HCT116 (cell line): ENCODE data around the gene TRIAP1. TPM values are rescaled to one million over a fixed set of nuclear protein-coding genes. Genes with fewer than 3 reads are reported as not detected.
A peak's percentile ranks its signal among the peaks of the same experiment; 100 is the strongest.

Experiments
- ATAC-seq: fragments of 200-7000 bp; cut with Tn5 transposase; 2 replicates; pipeline ENCODE4 v1.9.1; 2020; ENCODE audit warnings: mild to moderate bottlenecking, moderate library complexity
- BruUV-seq: library from RNA; stranded (reverse); fragments of 400-500 nt; replicated peaks from 2 replicates; lab custom pipeline; 2021; lab: Mats Ljungman, UMichigan
- CTCF ChIA-PET: fragments of 300-600 bp; sonication (Branson Sonifier 250); formaldehyde crosslinking; loops from one replicate; lab custom pipeline; 2021; ENCODE audit warnings: antibody characterized with exemption; lab: Charles Lee
- POLR2A ChIA-PET: fragments of 300-600, 350-600 bp; sonication (Branson Sonifier 250); formaldehyde crosslinking; loops from one replicate; lab custom pipeline; 2021; ENCODE audit warnings: antibody characterized with exemption; lab: Charles Lee
- RAD21 ChIA-PET, 2 experiments: fragments of 300-600 bp; sonication (Branson Sonifier 250); formaldehyde crosslinking; loops; one replicate each; lab custom pipeline; 2023; ENCODE audit warnings: low total read pairs in 2 of 2; ENCODE audit not compliant: uncharacterized antibody in 2 of 2, unreplicated experiment in 2 of 2, low non-redundant PET in 1 of 2; lab: Charles Lee
- DNase-seq: peaks from one replicate; pipeline ENCODE4 v3.0.0-alpha.2; 2010; ENCODE audit warnings: low read depth, low spot score
- H2AFZ ChIP-seq: fragments of 200-600 bp; shearing (Covaris generic), sonication (generic); 2 replicates; pipeline ENCODE4 v1.6.1; 2017; ENCODE audit warnings: low read depth, mixed run types, mixed read lengths, antibody characterized with exemption, low read length; ENCODE audit not compliant: poor library complexity, severe bottlenecking
- H3K27ac ChIP-seq: 2 replicates; pipeline ENCODE4 v1.5.1; 2012; ENCODE audit warnings: low read depth, low read length
- H3K27me3 ChIP-seq: fragments of 200-600 bp; sonication (generic); 2 replicates; pipeline ENCODE4 v1.6.1; 2016; ENCODE audit warnings: mixed run types, low read length, mixed read lengths; ENCODE audit not compliant: insufficient read depth
- H3K36me3 ChIP-seq, 2 experiments: fragments of 200-500 bp in 1 of 2; fragments of 200-600 bp in 1 of 2; sonication (Bioruptor generic) in 1 of 2; sonication (generic) in 1 of 2; 2 replicates each; pipeline versions ENCODE4 v1.5.1 to v1.6.1; 2014 to 2016; ENCODE audit warnings: low read length in 2 of 2, inconsistent platforms in 1 of 2, mixed read lengths in 1 of 2, mixed run types in 1 of 2; ENCODE audit not compliant: insufficient read depth in 2 of 2, control insufficient read depth in 1 of 2
- H3K4me1 ChIP-seq, 2 experiments: fragments of 200-600 bp in 1 of 2; sonication (generic) in 1 of 2; 2 replicates each; pipeline versions ENCODE4 v1.5.1 to v1.6.1; 2012 to 2017; ENCODE audit warnings: low read length in 2 of 2, inconsistent platforms in 1 of 2, mild to moderate bottlenecking in 1 of 2, mixed read lengths in 1 of 2, mixed run types in 1 of 2, moderate library complexity in 1 of 2; ENCODE audit not compliant: insufficient read depth in 2 of 2, control insufficient read depth in 1 of 2
- H3K4me2 ChIP-seq: fragments of 200-600 bp; sonication (generic); 2 replicates; pipeline ENCODE4 v1.6.1; 2017; ENCODE audit warnings: mixed run types, low read length, mixed read lengths
- H3K4me3 ChIP-seq, 2 experiments: fragments of 200-600 bp in 1 of 2; sonication (generic) in 1 of 2; replicated peaks in 1 of 2; 2 replicates each; pipeline ENCODE4 v1.5.1; 2011 to 2016; ENCODE audit warnings: low read length in 2 of 2, control low read depth in 1 of 2, low read depth in 1 of 2, mild to moderate bottlenecking in 1 of 2, mixed read lengths in 1 of 2, mixed run types in 1 of 2
- H3K79me2 ChIP-seq: fragments of 200-600 bp; sonication (generic); 2 replicates; pipeline ENCODE4 v1.6.1; 2017; ENCODE audit warnings: mild to moderate bottlenecking, mixed run types, low read length, moderate library complexity, mixed read lengths; ENCODE audit not compliant: insufficient read depth
- H3K9ac ChIP-seq: fragments of 200-600 bp; sonication (generic); 2 replicates; pipeline ENCODE4 v1.6.1; 2016; ENCODE audit warnings: low read length, mixed read lengths
- H3K9me2 ChIP-seq: fragments of 200-600 bp; sonication (generic), shearing (Covaris generic); 2 replicates; pipeline ENCODE4 v1.6.1; 2017; ENCODE audit warnings: mixed run types, mild to moderate bottlenecking, moderate library complexity; ENCODE audit not compliant: insufficient read depth
- H3K9me3 ChIP-seq, 2 experiments: fragments of 200-500 bp in 1 of 2; fragments of 200-600 bp in 1 of 2; sonication (Bioruptor generic) in 1 of 2; sonication (generic) in 1 of 2; 2 replicates each; pipeline ENCODE4 v1.6.1; 2014 to 2017; ENCODE audit warnings: low read length in 2 of 2, mixed read lengths in 2 of 2, inconsistent platforms in 1 of 2, low read depth in 1 of 2, mild to moderate bottlenecking in 1 of 2, mixed run types in 1 of 2, moderate library complexity in 1 of 2; ENCODE audit not compliant: control insufficient read depth in 1 of 2, insufficient read depth in 1 of 2
- H4K20me1 ChIP-seq: fragments of 200-600 bp; sonication (generic), shearing (Covaris generic); 2 replicates; pipeline ENCODE4 v1.6.1; 2017; ENCODE audit warnings: mixed run types, mild to moderate bottlenecking, moderate library complexity; ENCODE audit not compliant: insufficient read depth
- CBX3 ChIP-seq: IDR thresholded peaks from 2 replicates; pipeline ENCODE4 v1.6.1; 2012; ENCODE audit warnings: low read depth
- CEBPB ChIP-seq: IDR thresholded peaks from 2 replicates; pipeline ENCODE4 v1.6.1; 2012; ENCODE audit warnings: low read depth
- EGR1 ChIP-seq: IDR thresholded peaks from 2 replicates; pipeline ENCODE4 v1.6.1; 2012; ENCODE audit warnings: low read depth
- ELF1 ChIP-seq: IDR thresholded peaks from 2 replicates; pipeline ENCODE4 v1.6.1; 2012; ENCODE audit warnings: low read depth, borderline replicate concordance
- EZH2 ChIP-seq: fragments of 200-600 bp; sonication (generic); IDR thresholded peaks from 2 replicates; pipeline ENCODE4 v1.6.1; 2017; ENCODE audit warnings: antibody characterized with exemption, mixed run types
- EZH2phosphoT487 ChIP-seq: fragments of 200-600 bp; IDR thresholded peaks from 2 replicates; pipeline ENCODE4 v1.6.1; 2018; ENCODE audit warnings: antibody characterized with exemption, borderline replicate concordance
- JUND ChIP-seq: IDR thresholded peaks from 2 replicates; pipeline ENCODE4 v1.6.1; 2012
- POLR2A ChIP-seq: IDR thresholded peaks from 2 replicates; pipeline ENCODE4 v1.7.0; 2011; ENCODE audit warnings: borderline replicate concordance; ENCODE audit not compliant: insufficient read depth, insufficient read length; ENCODE audit errors: extremely low read depth
- POLR2AphosphoS5 ChIP-seq: IDR thresholded peaks from 2 replicates; pipeline ENCODE4 v1.6.1; 2011; ENCODE audit warnings: mild to moderate bottlenecking, low read depth, low read length, moderate library complexity
- RAD21 ChIP-seq: IDR thresholded peaks from 2 replicates; pipeline ENCODE4 v1.6.1; 2012; ENCODE audit warnings: low read depth, mild to moderate bottlenecking
- SIN3A ChIP-seq: IDR thresholded peaks from 2 replicates; pipeline ENCODE4 v1.6.1; 2012; ENCODE audit warnings: low read depth
- SP1 ChIP-seq: IDR thresholded peaks from 2 replicates; pipeline ENCODE4 v1.6.1; 2012; ENCODE audit warnings: low read depth
- SRF ChIP-seq: IDR thresholded peaks from 2 replicates; pipeline ENCODE4 v1.6.1; 2012; ENCODE audit warnings: low read depth
- YY1 ChIP-seq: IDR thresholded peaks from 2 replicates; pipeline ENCODE4 v1.6.1; 2011; ENCODE audit warnings: low read length, low read depth, moderate library complexity, mild to moderate bottlenecking; ENCODE audit not compliant: insufficient replicate concordance; ENCODE audit errors: extremely low read depth
- ZFX ChIP-seq: fragments of 450-650 bp; IDR thresholded peaks from 2 replicates; pipeline ENCODE4 v1.6.1; 2017
- ZNF274 ChIP-seq: fragments of 200-500 bp; sonication (Bioruptor generic); IDR thresholded peaks from 2 replicates; pipeline ENCODE4 v1.6.1; 2014; ENCODE audit warnings: mild to moderate bottlenecking, low read depth, low read length, inconsistent platforms
- intact Hi-C: fragments of 100-400 bp; cut with micrococcal nuclease; formaldehyde crosslinking; loops from 2 replicates; pipeline ENCODE4 v1.10.0; 2022
- total RNA-seq: library from RNA; stranded (reverse); gene quantifications from one replicate; pipeline ENCODE4 v1.2.1, GENCODE V29; 2021; ENCODE audit not compliant: unreplicated experiment
- TF ChIP-seq, protein P1 (sequence below), 3 experiments: fragments of 200-600 bp in 1 of 3; sonication (generic) in 1 of 3; IDR thresholded peaks in 2 of 3; conservative IDR thresholded peaks in 1 of 3; 2 replicates each; pipeline ENCODE4 v1.5.1; 2012 to 2017; ENCODE audit warnings: low read depth in 2 of 3, low read length in 2 of 3, antibody characterized with exemption in 1 of 3, borderline replicate concordance in 1 of 3, control low read depth in 1 of 3, mild to moderate bottlenecking in 1 of 3, mixed read lengths in 1 of 3, mixed run types in 1 of 3, moderate library complexity in 1 of 3; ENCODE audit not compliant: insufficient read depth in 1 of 3
- TF ChIP-seq, protein P2 (sequence below): IDR thresholded peaks from 2 replicates; pipeline ENCODE4 v1.6.1; 2011; ENCODE audit warnings: mild to moderate bottlenecking, low read length, moderate library complexity; ENCODE audit not compliant: insufficient replicate concordance; ENCODE audit errors: extremely low read depth

The TRIAP1 gene
- total RNA-seq, 1 experiment from 2014 or later = 40.3 TPM

DNA sequence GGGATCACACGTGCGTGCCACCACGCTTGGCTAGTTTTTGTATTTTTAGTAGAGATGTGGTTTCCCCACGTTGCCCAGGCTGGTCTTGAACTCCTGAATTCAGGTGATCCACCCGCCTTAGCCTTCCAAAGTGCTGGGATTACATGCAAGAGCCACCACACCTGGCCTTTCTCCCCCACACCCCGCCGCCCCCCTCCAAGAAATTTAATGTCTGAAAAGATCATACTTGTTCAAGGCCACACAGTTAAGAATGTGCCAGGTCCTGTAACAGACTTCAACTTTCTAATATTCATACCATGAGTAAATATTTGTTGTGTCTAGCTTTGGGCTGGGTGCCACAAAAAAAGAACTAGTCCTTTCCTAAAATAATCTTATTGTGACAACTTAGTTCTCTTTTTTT, 9.1 kb upstream of the TRIAP1 start:
- no peak for TF ChIP-seq CBX3
- TF ChIP-seq POLR2A = no peak
- TF ChIP-seq EGR1 = no peak
- TF ChIP-seq ZFX = no peak
- TF ChIP-seq ZNF274 = no peak
- TF ChIP-seq, all 23 proteins: peak for 0
- intact Hi-C loops = no loop called here
- BruUV-seq = no TSS peak
- Histone ChIP-seq H3K36me3 (peaks cover 32 to 49% of the 10 kb centered on the region in 2 experiments), H3K4me3 (no peak overlapping the region), H3K27ac (no peak overlapping the region), H3K9me3 (no peaks in the 10 kb centered on the region), H3K4me2 (no peak overlapping the region), H3K79me2 (peaks cover 68% of the 10 kb centered on the region), H2AFZ (no peak overlapping the region), H3K9me2 (no peaks in the 10 kb centered on the region), H3K27me3 (no peaks in the 10 kb centered on the region), H3K4me1 (no peaks in the 10 kb centered on the region), H4K20me1 (peaks cover 6% of the 10 kb centered on the region; the same call in 1 of the 2 replicates), H3K9ac (no peak overlapping the region)
- ATAC-seq (no peak), DNase-seq (no peak)
- ChIA-PET RAD21 (no interaction called here), POLR2A (no interaction called here), CTCF (interaction anchor here (0.6 to 4.2 kb wide), 2 partner anchors 12 to 44 kb away, joined by 3 to 25 read pairs; no protein-coding TSS in a partner anchor)

DNA sequence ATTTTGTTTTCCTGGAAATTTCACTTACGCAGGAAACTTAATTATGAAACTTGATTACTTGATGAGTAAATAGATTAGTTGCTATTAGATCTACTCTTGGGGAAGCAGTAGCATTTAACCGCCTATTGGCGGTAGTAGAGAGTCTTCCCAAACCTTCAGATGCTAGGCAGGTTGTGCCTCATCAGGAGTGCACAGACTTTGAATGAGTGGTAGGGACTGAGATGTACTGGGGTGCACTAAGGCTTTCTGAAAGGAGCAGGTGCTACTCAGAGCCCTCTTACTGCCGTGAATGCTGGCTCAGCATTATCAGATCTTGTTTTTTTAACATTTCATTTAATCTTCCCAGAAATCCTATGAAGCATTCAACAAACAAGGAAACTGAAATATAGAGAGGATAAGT, 7.8 kb upstream of the TRIAP1 start:
- peaks cover 28 to 40% of the 10 kb centered on the region in 2 experiments for H3K36me3 ChIP-seq

More for the DNA sequence above, 7.8 kb upstream of the TRIAP1 start:
- Histone ChIP-seq H3K4me3 (no peak overlapping the region), H3K27me3 (no peaks in the 10 kb centered on the region), H3K4me2 (no peak overlapping the region), H4K20me1 (peaks cover 6% of the 10 kb centered on the region; the same call in 1 of the 2 replicates), H3K9ac (no peak overlapping the region), H3K79me2 (peaks cover 74% of the 10 kb centered on the region)
- intact Hi-C loops = no loop called here
- BruUV-seq = no TSS peak
- peak; percentile 88 for ATAC-seq
- TF ChIP-seq ELF1 = no peak
- TF ChIP-seq YY1 = no peak
- TF ChIP-seq, protein P1, sequence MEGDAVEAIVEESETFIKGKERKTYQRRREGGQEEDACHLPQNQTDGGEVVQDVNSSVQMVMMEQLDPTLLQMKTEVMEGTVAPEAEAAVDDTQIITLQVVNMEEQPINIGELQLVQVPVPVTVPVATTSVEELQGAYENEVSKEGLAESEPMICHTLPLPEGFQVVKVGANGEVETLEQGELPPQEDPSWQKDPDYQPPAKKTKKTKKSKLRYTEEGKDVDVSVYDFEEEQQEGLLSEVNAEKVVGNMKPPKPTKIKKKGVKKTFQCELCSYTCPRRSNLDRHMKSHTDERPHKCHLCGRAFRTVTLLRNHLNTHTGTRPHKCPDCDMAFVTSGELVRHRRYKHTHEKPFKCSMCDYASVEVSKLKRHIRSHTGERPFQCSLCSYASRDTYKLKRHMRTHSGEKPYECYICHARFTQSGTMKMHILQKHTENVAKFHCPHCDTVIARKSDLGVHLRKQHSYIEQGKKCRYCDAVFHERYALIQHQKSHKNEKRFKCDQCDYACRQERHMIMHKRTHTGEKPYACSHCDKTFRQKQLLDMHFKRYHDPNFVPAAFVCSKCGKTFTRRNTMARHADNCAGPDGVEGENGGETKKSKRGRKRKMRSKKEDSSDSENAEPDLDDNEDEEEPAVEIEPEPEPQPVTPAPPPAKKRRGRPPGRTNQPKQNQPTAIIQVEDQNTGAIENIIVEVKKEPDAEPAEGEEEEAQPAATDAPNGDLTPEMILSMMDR (IDR thresholded peaks at IDR 0.05 in 2 of 3, conservative IDR thresholded peaks at IDR 0.05 in 1 of 3; ENCODE audit: borderline replicate concordance in 1 of 3, insufficient read depth in 1 of 3, low read depth in 2 of 3, low read length in 2 of 3) = peak; percentile 30 to 83 (median 82); a peak in 5 of 6 replicates
- TF ChIP-seq EZH2 = no peak
- TF ChIP-seq, protein P2, sequence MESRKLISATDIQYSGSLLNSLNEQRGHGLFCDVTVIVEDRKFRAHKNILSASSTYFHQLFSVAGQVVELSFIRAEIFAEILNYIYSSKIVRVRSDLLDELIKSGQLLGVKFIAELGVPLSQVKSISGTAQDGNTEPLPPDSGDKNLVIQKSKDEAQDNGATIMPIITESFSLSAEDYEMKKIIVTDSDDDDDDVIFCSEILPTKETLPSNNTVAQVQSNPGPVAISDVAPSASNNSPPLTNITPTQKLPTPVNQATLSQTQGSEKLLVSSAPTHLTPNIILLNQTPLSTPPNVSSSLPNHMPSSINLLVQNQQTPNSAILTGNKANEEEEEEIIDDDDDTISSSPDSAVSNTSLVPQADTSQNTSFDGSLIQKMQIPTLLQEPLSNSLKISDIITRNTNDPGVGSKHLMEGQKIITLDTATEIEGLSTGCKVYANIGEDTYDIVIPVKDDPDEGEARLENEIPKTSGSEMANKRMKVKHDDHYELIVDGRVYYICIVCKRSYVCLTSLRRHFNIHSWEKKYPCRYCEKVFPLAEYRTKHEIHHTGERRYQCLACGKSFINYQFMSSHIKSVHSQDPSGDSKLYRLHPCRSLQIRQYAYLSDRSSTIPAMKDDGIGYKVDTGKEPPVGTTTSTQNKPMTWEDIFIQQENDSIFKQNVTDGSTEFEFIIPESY = no peak
- TF ChIP-seq POLR2A = no peak
- no peak for TF ChIP-seq SRF
- no peak for TF ChIP-seq SP1
- no peak for TF ChIP-seq JUND
- TF ChIP-seq CBX3 = no peak
- no peak for TF ChIP-seq ZNF274
- no peak for TF ChIP-seq EZH2phosphoT487
- TF ChIP-seq ZFX = no peak
- TF ChIP-seq POLR2AphosphoS5 = no peak
- no peak for TF ChIP-seq CEBPB
- TF ChIP-seq SIN3A = no peak
- peak; percentile 52 for TF ChIP-seq RAD21
- TF ChIP-seq, all 23 proteins: peak for 2
- ChIA-PET POLR2A (interaction anchor here (0.5 kb wide), 1 partner anchor 74 kb away, joined by 3 read pairs; no protein-coding TSS in a partner anchor), CTCF (interaction anchor here (2.2 kb wide), 1 partner anchor 13 kb away, joined by 10 read pairs; no protein-coding TSS in a partner anchor), RAD21 (no interaction called here)
- no peak for DNase-seq
- H3K9me2 ChIP-seq = no peaks in the 10 kb centered on the region
- no peaks in the 10 kb centered on the region for H3K4me1 ChIP-seq
- no peak overlapping the region for H2AFZ ChIP-seq
- no peak overlapping the region for H3K27ac ChIP-seq
- H3K9me3 ChIP-seq = no peaks in the 10 kb centered on the region
